ENCODE measurements around the gene AEBP1.

The AEBP1 gene

DNA sequence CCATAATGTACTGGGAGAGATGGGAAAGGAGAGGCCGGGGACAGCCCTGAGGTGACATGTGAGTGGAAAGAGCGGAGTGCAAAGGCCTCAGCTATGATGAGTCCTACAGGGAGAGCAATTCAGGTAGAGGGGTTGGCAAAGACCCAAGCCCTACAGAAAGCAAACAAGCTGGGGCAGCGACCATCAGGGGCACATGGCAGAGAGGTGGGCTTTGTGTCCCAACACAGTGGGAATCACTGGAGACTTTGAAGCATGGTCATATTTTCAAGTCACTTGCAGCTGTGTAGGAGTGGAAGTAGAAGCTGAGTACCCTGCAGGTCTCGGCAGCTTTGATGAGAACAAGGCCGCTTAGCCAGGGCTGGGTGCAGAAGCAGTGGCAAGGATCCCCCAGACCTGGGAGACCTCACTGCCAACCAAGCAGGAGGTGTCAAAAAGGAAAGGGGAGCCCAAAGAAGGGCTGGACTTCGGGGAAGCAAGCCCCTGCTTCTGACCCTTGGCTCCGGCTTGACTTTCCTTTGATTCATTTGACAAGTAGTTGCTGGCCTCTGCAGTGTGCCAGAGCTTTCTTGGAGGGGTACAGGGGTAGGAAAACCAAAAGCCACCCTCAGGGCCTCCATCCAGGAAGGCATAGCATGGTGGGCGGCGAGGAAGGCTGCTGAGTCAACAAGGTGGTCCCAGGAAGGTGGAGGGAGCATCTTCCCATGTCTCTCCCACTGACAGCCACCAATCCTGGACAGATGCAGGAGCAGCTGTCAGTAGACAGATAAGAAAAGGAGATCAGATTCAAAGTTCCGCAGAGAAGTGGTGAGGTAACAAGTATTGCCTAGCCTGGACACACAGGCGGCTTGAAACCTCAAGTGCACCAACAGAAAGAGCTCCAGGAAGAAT lies 36.8 kb upstream of the AEBP1 start:
- DNase-seq = no peak

DNA sequence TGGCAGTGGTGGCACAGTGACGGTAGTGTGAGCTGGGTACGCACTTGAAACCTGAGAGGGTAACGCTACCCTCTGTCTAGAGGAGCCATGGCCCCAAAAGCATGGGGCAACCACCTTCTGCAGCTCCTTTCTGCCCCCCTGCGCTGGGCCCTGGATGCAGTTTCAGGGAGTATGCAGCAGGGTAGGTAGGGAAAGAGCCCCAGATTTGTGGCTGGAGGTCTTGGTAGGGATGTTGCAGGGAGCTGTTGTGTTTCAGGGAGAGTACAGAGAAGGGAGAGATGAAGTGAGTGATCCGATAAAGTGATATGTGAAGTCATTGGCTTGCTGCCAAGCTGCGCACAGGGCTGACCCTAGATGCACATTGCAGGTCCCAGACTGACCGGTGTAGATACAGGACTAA lies 36.1 kb upstream of the AEBP1 start:
- DNase-seq = no peak

DNA sequence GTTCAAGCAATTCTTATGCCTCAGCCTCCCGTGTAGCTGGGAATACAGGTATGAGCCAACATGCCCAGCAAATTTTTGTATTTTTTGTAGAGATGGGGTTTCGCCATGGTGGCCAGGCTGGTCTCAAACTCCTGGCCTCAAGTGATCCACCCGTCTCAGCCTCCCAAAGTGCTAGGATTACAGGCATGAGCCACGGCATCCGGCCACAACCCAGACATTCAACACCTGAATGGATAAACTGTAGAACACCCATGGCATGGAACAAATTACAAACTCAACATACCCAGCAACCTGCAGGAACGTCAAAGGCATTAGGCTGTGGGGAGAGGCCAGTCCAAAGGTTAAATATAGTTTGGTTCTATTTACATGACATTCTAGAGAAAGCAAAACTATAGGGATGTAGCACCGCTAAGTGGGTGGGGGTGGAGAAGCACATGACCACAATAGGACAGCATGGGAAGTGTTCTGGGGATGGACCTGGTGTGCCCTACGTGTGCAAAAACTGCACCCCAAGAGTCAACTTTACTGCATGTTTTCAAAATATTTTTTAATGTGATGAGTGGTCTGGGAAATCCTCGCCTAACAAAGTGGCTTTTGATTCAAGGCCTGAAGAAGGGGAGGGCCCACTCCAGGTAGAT lies 32.3 kb upstream of the AEBP1 start:
- no peak for DNase-seq

DNA sequence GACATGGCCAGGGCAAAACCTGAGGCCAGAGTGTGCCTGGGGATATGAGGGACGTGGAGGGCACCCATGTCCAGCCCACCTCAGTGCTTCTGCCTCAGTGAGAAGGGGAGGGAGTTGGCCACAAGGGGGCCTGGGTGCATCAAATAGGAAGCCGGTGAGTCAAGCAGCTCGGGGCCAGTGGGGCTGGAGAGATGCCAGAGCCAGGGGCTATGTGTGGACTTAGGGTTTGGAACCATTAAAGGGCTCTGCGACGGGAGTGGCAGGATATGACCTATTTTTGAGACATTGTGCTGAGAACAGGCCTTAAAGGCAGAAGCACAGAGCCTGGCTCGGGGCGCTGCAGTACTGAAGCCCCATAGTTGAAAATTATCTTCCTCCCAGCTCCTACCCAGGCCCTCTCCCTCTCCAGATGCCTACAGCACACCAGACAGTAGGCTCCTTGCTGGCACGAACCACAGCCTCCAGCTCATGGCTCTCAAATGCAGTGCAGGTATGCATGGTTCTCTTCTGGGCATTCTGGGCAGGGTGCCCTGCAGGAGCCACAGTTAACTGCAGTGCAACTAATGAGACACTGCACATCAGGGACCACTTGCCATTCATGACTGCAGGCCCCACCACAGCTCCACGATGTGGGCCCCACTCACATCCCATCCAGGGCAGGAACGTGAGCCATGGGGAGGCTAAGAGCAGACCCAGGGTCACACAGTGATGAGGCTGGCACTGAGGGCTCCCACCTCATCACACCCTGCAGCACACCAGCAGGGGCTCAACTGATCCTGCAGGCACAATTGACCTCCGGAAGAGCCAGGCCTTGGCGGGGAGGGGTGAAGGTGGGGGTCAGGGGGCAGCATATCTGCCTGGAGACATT lies 31.5 kb upstream of the AEBP1 start:
- DNase-seq = peak; percentile 86

DNA sequence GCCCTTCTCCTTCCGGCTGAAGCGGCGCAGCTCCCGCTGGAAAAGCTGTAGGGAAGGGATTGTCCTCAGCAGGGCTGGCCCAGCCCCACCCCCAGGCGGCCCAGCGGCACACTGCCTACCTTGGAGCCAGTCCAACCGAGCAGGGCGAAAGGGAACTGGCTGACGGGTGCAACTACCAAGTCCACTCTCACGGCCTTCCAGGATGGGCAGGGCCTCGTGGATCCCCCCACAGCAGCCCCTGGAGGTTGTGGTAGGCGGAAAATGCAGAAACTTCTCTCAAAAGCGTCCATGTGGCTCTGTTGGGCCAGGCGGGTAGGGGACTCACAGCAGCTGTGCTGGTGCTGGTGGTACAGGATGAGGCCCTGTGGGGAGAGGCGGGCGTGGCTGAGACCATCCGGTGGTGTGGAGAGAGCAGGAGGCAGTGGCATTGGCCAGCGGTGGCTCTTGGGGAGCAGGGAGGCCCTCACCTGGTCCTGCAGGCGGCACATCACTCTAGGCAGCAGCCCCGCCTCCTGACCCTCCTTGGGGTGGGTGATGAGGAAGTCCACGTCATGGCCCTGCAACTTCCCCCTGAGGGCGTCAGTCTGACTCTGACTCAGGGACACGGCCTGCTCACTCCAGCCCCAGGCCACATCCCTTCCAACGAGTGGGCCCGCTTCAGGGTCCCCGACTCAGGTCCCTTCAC lies 30.3 kb upstream of the AEBP1 start:
- DNase-seq = no peak

DNA sequence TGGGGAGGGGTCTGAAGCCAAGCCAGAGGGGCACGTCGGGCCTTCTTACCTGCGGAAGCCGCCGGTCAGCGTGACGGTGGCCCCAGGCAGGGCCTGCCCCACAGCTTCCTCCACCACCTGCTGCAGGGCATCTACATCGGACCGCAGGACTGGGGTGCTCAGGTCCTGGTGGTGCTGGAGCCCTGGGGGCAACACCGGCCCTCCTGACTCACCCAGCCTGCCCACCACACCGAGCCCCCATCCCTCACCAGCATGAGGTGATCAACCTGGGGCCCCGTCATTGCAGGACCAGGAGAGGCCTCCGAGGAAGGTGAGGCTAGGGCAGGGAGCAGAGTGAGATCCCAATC lies 29.8 kb upstream of the AEBP1 start:
- DNase-seq = no peak

DNA sequence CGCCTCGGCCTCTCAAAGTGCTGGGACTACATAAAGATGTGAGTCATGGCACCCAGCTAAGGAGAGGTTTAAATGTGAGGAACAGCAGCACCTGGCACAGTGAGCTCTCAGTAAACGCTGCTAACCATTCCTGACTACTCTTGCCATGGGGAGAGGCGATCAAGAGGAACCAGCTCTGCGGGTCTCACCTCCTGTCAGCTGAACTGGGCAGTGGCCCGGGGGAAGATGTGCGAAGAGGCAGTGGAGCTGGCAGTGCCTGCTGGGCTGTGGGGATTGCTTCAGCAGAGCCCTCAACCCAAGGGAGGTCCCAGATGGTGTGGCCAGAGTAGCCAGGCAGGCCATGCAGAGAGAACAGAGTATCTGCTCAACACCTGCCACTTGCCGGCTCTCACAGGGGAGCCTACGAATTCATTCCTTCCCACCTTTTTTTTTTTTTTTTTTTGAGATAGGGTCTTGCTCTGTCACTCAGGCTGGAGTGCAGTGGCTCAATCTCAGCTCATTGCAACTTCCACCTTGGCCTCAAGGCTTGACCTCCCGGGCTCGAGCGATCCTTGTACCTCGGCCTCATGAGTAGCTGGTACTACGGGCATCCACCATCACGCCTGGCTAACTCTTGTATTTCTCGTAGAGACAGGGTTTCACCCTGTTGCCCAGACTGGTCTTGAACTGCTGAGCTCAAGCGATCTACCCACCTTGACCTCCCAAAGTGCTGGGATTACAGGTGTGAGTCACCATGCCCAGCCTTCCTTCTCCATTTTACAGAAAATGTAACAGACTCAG lies 28.7 kb upstream of the AEBP1 start:
- no peak for DNase-seq

DNA sequence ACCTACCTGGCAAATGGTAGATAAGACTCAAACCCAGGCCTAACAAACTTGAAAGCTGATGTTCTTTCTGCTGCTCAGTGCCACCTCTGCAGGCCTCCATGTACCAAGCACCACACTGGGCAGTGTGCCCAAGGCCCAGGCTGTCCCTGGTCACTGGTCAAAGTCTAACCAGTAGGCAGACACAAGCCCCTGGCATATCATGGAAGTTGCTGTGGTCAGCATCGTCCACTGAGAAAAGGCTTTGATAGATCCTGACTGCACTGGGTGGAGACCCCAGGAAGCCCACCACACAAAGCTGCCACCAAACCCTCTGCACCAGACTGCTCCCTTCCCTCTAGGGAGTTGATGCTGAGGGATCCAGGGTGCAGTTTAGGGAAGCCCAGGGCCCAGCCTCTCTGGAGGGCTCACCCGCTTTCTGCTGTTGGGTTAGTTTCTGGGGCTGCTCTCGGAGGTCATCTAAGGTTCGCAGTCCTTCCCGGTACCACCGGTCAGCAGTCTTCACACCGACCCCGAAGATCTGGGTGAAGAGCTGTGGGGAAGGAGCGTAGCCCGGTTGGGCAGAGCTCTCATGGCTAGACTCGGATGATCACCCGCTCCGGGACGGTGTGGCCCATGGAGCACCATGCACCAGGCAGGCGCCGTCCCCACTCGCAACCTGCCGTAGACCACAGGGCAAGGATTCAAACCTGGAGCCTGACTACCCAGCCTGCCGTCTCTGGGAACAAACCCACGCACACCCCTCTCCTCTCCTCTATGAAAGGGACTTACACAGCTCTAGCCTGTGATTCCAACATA lies 27.8 kb upstream of the AEBP1 start:
- DNase-seq = no peak

DNA sequence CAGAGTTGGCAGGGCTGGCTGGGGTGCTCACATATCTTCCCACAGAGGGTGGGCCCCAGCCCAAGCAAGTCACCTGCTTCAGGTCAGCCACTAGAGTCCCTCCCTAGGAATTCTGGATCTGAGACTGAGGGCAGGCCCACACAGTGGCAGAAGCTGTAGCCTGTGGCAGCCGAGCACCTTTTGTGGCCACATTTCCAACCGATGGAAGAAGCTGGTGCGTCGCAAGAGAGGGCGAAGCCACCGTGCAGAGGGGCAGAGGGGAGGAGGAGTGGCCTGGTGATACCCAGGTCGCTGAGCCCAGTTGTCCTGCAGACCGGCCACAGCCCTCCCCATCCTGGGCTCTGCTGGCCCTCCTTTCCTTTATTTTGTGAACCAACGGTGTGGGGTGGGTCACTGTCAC lies 27.1 kb upstream of the AEBP1 start:
- DNase-seq = no peak

DNA sequence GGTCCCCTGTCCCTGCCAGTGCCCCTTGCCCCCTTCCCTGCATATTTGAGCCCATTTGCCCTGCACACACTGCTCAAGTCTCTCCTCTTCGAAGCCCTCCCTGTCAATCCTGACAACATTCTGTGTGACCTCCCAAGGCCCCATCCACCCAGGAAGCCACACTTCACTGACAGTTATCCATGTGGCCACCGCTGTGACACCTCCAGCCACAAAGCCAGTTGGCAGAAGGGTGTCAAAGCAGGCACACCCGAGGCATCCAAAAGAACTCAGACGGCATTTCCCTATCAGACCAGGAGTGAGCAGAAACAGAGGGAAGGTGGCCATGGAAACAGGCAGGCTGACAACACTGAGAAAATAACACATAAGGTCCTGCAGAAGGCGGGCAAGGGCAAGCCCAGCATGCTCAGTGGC lies 26.5 kb upstream of the AEBP1 start:
- no peak for DNase-seq

DNA sequence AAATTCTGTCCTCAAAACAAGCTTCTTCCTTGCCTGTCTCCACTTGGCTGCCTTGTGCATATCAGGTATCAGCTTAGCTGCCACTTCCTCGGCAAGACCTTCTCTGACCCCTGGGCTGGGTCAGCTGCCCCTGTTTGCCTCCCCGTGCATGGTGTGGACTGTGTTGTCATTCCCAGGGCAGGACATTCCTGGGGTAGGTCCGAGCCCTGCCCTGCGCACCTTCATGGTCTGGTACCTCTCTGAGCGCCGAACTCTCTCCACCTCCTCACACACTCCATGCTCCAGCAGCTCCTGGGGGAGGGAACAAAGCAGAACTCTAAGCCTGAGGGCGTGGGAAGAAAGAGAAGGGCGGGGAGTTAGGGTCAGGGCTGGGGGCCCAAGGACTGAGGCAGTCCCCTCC lies 25.6 kb upstream of the AEBP1 start:
- no peak for DNase-seq

DNA sequence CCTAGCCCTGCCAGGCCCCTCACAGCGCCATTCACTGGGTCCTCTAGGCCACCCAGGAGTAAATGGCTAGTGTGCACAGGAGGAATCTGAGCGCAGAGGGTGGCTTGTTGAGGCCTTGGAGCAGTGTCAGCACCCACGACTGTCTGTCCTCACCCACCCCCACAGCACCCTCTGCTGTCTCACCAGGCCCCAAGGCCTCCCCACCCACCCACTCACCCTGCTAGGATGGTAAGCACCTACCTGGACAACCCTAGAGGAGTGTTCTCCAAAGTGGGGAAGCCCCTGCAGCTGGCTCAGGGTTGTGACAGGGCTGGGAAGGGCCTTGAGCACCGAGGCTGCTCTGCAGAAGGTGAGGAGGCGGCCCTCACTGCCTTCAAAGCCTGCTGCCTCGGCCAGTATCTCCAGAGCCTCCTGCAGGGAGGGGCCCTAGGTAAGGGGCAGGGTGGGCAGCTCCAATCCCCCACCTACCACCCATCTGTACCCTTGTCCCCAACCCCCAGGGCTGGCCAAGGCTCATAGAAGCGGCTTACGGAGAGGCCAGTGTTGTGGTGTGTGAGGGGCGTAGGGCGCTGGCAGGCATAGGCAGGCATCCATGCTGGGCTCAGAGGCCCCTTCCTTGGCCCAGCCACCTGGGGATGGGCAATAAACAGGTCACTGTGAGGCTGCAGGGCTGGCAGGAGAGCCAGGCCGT lies 24.7 kb upstream of the AEBP1 start:
- DNase-seq = no peak

DNA sequence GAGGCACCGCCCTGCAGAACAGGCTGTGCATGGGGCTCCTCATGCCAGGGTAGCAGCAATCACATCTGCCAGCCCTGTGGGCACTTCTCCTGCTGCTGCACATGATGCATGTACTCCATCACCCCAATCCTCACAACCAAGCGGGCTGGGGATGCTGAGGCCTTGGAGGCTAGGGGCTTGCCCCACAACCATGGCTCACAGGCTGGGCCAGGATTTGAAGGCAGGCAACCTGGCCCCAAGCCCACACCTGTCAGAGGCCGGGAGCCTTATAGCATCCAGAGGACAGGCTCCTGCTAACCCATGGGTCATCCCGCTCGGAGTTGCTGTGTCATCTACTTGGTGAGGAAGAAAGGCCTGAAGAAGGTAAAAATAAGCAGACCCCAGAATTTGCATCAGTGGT lies 24.0 kb upstream of the AEBP1 start:
- DNase-seq = no peak

DNA sequence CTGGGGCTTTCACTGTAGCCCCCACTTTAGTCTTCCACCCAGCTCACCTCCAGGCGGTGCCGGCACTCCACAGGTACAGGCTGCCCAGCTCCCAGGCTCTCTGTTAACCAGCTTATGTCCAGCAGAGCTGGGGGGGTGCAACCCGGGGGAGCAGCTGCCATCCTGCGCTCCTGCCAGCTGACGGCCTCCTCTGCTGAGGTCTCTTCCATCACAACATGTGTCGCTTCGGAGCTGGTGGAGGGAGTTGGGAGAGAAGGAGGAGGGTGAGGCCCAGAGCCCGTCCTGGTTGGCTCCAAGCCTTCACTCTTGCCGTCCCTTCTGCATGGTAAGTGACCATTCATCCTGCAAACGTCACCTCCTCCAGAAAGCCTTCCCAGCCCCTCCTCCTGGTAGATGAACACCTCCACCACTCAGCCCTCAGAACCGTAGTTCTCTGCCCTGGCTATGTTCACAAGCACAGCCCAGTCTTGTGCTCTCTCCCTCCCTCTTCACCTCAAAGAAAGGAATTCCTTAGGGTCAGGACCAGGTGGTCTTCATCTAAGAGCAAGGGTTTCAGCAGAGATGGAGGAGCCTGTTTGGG lies 23.4 kb upstream of the AEBP1 start:
- DNase-seq = no peak

DNA sequence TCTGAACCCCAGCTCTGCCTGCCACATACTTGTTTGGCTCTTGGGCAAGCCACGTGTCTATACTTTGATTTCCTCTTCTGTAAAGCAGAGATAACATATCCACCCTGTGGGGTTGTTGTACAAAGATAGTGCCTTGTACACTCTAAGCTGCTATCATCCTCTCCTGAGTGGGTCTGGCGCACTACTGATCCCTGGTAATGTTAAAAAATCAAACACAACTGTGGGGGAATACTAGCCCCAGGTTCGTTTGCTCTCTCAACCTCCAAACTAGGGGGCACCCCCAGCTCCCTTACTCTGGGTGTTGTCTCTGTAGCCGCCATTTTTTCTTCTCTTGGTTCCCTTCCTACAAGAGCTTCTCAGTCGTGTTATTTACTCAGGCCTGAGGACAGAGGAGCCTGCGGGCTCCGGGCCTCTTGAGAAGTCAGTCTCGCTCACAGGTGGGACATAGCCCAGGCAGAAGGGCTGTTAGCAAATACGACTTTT lies 22.8 kb upstream of the AEBP1 start:
- DNase-seq = no peak

DNA sequence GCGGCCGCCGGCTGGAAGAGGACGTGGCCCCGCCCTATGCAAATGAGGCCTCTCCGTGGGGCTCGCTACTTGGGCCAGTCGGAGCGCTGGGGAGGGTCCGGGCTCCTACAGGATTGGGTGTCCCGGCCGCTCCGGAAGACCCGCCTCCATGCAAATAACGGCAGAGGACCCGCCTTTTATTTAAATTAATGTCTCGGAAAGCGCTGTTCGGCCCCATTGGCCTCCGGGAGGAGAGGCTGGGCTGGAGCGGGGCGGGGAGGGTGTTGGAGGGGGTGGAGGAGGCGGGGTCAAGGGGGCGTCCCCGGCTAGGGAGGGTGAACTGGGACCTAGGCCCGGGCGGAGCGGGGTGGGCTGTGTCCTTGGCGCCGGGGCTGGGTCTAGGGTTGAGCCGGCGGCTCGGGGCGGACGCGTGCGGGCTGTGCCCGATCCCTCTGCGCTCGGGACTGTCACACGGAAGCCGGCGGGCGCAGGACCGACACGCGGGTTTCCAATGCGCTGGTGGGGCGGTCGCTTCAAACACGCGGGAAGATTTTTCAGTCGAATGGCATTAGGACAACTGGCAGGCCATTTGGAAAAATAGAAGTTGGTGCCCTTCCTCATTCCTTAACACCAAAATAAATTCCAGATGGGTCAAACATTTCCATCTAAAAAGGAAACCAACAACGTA lies 21.5 kb upstream of the AEBP1 start:
- DNase-seq = peak; percentile 98

DNA sequence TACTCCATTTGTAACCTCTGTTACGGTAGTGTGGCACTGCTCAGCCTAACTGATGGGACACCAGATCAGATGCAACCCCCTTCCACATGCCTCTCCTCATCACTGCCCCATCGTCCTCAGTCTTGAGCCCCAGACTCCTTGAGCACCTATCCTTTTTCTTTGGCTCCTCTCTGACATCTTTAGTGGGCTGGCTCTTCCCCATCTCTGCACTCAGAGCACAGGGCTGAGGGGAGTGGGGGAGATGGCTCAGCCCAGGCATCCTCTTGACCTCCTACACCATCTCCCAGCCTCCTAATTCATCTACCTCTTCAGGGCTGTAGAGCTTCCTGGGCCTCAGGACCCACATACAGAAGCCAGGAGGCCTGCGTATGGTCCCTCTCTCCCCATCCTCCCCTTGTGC lies 20.3 kb upstream of the AEBP1 start:
- no peak for DNase-seq

DNA sequence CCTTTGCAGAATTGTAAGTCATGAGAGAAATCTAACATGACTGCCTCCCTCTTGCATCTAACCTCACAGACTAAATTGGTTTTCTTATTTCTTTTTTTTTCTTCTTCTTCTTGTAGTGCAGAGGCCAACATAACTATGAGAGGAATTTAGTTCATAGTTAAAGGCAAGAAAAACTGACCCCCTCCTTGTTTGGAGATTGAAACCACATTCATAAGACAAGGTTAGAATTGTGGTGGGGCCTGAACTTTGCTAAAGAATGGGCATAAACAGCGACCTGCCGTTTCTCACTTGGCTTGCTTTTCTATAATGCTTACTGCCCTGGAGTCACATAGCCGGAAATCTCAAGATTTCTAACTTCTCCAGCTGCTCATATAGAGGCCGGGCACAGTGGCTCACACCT lies 19.4 kb upstream of the AEBP1 start:
- DNase-seq = no peak

DNA sequence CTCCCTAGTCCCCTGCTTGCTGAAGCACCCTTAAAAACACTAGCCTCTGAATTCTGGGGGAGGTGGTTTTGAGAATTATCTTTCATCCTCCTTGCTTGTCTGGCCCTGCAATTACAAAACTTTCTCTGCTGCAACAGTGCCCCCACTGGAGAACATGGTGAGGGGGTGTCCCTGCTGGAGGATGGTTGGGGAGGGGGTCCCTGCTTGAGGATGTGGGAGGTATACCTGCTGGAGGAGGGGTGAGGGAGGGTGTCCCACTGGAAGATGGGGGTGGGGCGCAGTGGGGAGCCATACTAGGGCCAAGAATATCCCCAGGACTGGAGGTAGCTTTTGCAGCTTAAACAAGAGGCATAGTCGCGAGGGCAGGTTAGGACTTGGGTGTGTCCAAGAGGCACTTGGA lies 18.6 kb upstream of the AEBP1 start:
- DNase-seq = no peak

DNA sequence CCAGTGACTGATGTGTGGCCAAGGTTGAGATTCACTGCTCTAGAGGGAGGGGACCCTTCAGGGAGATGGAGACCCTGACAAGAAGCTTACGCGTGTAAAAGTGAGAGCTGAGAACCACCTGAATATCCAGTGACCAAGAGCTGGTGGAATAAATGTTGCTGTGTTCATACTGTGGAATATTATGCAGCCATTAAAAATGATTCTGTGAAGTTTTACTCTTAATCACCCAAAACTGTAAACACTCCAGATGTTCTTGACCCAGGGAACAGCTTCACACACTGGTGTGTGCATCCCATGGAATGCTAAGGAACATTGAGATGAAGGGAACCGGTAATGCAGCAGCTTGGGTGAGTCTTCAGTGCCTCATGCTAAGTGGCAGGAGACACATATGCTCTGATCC lies 17.5 kb upstream of the AEBP1 start:
- DNase-seq = no peak
